ENCODE measurements around the gene TYW1.
"Not testable (repeated sequence)": the region's sequence is repeated elsewhere in the genome, so short reads cannot be mapped to it uniquely, and the experiment has no call there.

TYW1 gene

DNA sequence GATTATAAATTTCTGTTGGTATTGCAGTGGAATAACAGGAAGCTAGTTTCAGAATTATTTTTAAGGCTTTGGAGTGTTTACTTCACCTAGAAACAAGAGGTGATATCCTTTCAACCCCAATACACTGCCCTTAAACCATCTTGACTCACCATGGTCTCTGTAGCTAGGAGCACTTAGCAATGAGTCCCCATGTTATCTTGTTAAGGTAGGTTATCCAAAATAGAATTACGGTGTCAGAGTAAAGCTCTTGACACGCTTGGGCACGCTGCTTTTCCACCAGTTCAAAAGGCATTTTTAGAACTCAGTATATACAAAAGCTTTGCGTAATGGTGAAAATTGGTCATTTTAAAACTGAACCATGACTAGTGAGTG lies 46.9 kb downstream of the TYW1 start:
- H3K27me3 ChIP-seq (replicated peaks; ENCODE audit: control insufficient read depth, insufficient read depth, low read length, poor library complexity, severe bottlenecking); H3K27ac ChIP-seq (ENCODE audit: insufficient read depth, low read length, poor library complexity, severe bottlenecking); H3K4me3 ChIP-seq (ENCODE audit: insufficient read depth, low read depth, low read length, poor library complexity, severe bottlenecking); H3K9me3 ChIP-seq (ENCODE audit: control insufficient read depth, low read length); H3K4me1 ChIP-seq (ENCODE audit: control insufficient read depth, insufficient read depth, low read length, poor library complexity, severe bottlenecking); DNase-seq; H3K36me3 ChIP-seq (ENCODE audit: control insufficient read depth, insufficient read depth, low read length): not testable (repeated sequence)

DNA sequence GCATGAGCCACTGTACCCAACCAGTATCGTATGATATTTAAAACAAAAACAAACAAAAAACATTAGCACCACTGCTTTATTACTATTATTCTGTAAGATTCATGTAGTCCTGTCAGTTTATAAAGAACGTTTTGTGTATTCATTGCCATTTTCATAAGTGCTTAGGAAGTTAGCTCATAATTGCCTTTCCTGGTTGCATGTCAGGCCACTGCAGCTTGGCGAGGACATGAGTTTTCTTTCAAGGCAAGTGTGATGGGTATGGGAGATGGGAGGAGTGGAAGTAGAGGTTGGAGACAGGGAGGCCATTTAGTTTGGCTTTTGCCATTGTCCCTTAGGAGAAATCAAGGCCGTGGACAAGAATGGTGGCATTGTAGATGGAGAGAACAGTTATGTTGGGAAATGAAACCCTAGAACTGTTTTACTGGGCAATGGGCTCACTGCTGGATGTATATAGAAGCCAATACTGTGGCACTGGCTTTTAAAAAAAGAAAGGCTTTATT lies 48.9 kb downstream of the TYW1 start:
- Histone ChIP-seq H3K27ac (ENCODE audit: insufficient read depth, low read length, poor library complexity, severe bottlenecking) (no peak overlapping the region), H3K4me3 (ENCODE audit: insufficient read depth, low read depth, low read length, poor library complexity, severe bottlenecking) (no peak overlapping the region), H3K27me3 (replicated peaks; ENCODE audit: control insufficient read depth, insufficient read depth, low read length, poor library complexity, severe bottlenecking) (no peaks in the 10 kb centered on the region), H3K4me1 (ENCODE audit: control insufficient read depth, insufficient read depth, low read length, poor library complexity, severe bottlenecking) (no peaks in the 10 kb centered on the region), H3K9me3 (ENCODE audit: control insufficient read depth, low read length) (no peaks in the 10 kb centered on the region), H3K36me3 (ENCODE audit: control insufficient read depth, insufficient read depth, low read length) (no peaks in the 10 kb centered on the region)
- DNase-seq, result no peak

DNA sequence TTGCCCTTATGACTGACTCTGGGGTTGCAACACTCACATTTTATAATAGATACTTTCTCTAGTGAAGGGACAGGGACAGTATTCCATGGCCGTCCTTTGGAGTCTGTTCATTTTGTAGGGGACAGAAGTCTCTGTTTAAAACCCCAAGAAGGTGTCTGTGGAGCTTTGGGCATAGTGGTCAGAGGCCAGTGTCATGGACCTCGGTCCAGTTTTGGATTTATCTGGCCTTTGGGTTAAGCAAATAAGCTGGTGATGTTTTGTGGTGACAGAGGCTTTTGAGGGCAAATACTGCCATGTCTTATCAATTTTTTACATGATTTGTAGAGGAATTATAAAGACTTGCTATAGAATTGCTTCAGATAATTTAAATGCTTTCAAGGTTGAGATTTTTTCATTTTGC lies 50.2 kb downstream of the TYW1 start:
- not testable (repeated sequence) for H3K36me3 ChIP-seq (ENCODE audit: control insufficient read depth, insufficient read depth, low read length); H3K4me3 ChIP-seq (ENCODE audit: insufficient read depth, low read depth, low read length, poor library complexity, severe bottlenecking); H3K27me3 ChIP-seq (replicated peaks; ENCODE audit: control insufficient read depth, insufficient read depth, low read length, poor library complexity, severe bottlenecking); DNase-seq; H3K27ac ChIP-seq (ENCODE audit: insufficient read depth, low read length, poor library complexity, severe bottlenecking); H3K4me1 ChIP-seq (ENCODE audit: control insufficient read depth, insufficient read depth, low read length, poor library complexity, severe bottlenecking); H3K9me3 ChIP-seq (ENCODE audit: control insufficient read depth, low read length)

DNA sequence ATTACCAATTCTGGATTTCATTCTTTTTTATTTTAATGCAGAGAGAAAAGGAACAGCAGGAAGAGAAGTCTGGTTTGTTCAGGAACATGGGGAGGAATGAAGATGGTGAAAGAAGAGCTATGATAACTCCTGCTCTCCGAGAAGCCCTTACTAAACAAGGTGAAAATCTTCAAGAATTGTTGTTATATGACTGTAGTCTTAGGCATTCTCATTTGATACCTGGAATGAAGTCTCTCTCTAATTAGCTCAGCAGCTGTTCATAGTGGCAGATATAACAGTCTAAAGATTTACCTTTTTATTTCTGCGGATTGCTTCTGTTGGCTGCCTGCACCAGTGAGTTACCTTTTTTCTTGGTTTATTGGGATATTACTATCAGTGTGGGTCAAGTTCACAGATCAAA lies 53.3 kb downstream of the TYW1 start:
- H3K27ac ChIP-seq (ENCODE audit: insufficient read depth, low read length, poor library complexity, severe bottlenecking); H3K4me3 ChIP-seq (ENCODE audit: insufficient read depth, low read depth, low read length, poor library complexity, severe bottlenecking); H3K27me3 ChIP-seq (replicated peaks; ENCODE audit: control insufficient read depth, insufficient read depth, low read length, poor library complexity, severe bottlenecking); H3K9me3 ChIP-seq (ENCODE audit: control insufficient read depth, low read length); H3K4me1 ChIP-seq (ENCODE audit: control insufficient read depth, insufficient read depth, low read length, poor library complexity, severe bottlenecking); DNase-seq: not testable (repeated sequence)
- peaks cover 12% of the 10 kb centered on the region for H3K36me3 ChIP-seq (ENCODE audit: control insufficient read depth, insufficient read depth, low read length)

DNA sequence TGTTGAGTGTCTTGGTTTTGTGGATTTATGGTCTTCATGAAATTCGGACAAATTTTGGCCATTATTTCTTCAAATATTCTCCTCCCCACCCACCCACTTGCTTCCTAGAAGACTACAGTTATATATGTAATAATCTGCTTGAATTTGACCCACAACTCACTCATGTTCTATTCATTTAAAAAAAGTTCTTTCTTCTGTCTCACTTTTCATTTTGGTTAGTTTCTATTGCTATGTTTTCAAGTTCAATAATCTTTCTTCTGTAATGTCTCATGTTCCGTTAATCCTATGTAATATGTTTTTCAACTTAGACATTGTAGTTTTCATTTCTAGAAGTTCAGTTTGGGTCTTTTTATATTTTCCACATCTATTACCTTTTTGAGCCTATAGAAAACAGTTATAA lies 55.5 kb downstream of the TYW1 start:
- peaks cover 12% of the 10 kb centered on the region for H3K36me3 ChIP-seq (ENCODE audit: control insufficient read depth, insufficient read depth, low read length)
- not testable (repeated sequence) for H3K9me3 ChIP-seq (ENCODE audit: control insufficient read depth, low read length); H3K27ac ChIP-seq (ENCODE audit: insufficient read depth, low read length, poor library complexity, severe bottlenecking); H3K4me1 ChIP-seq (ENCODE audit: control insufficient read depth, insufficient read depth, low read length, poor library complexity, severe bottlenecking); DNase-seq; H3K27me3 ChIP-seq (replicated peaks; ENCODE audit: control insufficient read depth, insufficient read depth, low read length, poor library complexity, severe bottlenecking); H3K4me3 ChIP-seq (ENCODE audit: insufficient read depth, low read depth, low read length, poor library complexity, severe bottlenecking)

DNA sequence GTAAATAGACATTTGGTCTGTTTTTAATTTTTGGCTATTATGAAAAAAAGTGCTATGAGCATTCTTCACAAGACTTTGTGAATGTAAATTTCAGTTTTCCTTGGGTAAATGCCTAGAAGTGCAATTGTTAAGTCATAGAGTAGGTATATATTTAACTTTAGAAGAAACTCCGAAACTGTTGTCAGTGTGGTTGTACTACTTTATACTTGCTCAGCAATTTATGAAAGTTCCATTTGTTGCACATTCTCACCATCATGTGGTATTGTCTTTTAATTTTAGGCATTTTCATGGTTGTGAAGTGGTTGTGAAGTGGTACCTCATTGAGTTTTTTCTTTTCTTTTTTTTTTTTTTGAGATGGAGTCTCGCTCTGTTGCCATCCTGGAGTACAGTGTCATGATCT lies 60.0 kb downstream of the TYW1 start:
- Histone ChIP-seq H3K36me3 (ENCODE audit: control insufficient read depth, insufficient read depth, low read length) (peaks cover 5% of the 10 kb centered on the region), H3K4me3 (ENCODE audit: insufficient read depth, low read depth, low read length, poor library complexity, severe bottlenecking) (no peak overlapping the region)
- DNase-seq, result no peak

DNA sequence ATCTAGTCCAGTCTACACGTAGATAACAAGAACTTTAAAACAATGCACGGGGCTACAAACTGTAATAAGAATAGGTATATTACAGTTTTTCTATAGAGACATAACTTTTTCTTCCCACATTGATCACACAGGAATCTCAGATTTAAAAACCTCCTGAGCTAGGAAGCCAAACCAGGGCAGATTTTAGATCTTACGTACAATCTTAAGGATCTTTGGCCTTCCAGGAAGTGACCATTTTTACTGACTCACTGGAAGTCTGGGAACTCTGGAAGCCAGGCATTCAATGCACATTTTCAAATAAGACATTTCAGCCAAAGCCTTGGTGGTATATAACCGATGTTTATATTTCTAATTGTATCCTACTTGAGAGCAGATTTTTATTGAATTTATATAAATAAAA lies 64.7 kb downstream of the TYW1 start:
- H3K27ac ChIP-seq (ENCODE audit: insufficient read depth, low read length, poor library complexity, severe bottlenecking); H3K9me3 ChIP-seq (ENCODE audit: control insufficient read depth, low read length); H3K4me3 ChIP-seq (ENCODE audit: insufficient read depth, low read depth, low read length, poor library complexity, severe bottlenecking); H3K4me1 ChIP-seq (ENCODE audit: control insufficient read depth, insufficient read depth, low read length, poor library complexity, severe bottlenecking); DNase-seq; H3K27me3 ChIP-seq (replicated peaks; ENCODE audit: control insufficient read depth, insufficient read depth, low read length, poor library complexity, severe bottlenecking); H3K36me3 ChIP-seq (ENCODE audit: control insufficient read depth, insufficient read depth, low read length): not testable (repeated sequence)

More for the DNA sequence above, 60.0 kb downstream of the TYW1 start:
- no peaks in the 10 kb centered on the region for H3K27me3 ChIP-seq (replicated peaks; ENCODE audit: control insufficient read depth, insufficient read depth, low read length, poor library complexity, severe bottlenecking)
- no peak overlapping the region for H3K27ac ChIP-seq (ENCODE audit: insufficient read depth, low read length, poor library complexity, severe bottlenecking)
- H3K4me1 ChIP-seq (ENCODE audit: control insufficient read depth, insufficient read depth, low read length, poor library complexity, severe bottlenecking), result no peaks in the 10 kb centered on the region
- no peaks in the 10 kb centered on the region for H3K9me3 ChIP-seq (ENCODE audit: control insufficient read depth, low read length)

DNA sequence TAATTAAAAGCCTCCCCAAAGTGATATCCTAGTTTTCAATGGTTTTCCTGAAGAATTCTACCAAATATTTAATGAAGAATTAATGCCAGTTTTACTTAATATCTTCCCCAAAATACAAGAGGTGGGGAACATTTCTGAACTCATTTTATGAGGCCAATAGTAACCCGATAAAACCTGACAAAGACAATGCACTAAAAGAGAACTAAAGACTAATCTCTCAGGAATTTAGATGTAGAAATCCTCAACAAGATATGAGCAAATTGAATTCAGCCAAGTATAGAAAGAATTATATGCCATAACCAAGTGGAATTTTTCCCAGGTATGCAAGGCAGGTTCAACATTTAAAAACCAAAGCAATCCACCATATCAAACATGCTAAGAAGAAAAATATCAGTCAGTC lies 66.2 kb downstream of the TYW1 start:
- not testable (repeated sequence) for H3K4me1 ChIP-seq (ENCODE audit: control insufficient read depth, insufficient read depth, low read length, poor library complexity, severe bottlenecking); H3K27ac ChIP-seq (ENCODE audit: insufficient read depth, low read length, poor library complexity, severe bottlenecking); H3K9me3 ChIP-seq (ENCODE audit: control insufficient read depth, low read length); H3K4me3 ChIP-seq (ENCODE audit: insufficient read depth, low read depth, low read length, poor library complexity, severe bottlenecking); DNase-seq; H3K36me3 ChIP-seq (ENCODE audit: control insufficient read depth, insufficient read depth, low read length); H3K27me3 ChIP-seq (replicated peaks; ENCODE audit: control insufficient read depth, insufficient read depth, low read length, poor library complexity, severe bottlenecking)

DNA sequence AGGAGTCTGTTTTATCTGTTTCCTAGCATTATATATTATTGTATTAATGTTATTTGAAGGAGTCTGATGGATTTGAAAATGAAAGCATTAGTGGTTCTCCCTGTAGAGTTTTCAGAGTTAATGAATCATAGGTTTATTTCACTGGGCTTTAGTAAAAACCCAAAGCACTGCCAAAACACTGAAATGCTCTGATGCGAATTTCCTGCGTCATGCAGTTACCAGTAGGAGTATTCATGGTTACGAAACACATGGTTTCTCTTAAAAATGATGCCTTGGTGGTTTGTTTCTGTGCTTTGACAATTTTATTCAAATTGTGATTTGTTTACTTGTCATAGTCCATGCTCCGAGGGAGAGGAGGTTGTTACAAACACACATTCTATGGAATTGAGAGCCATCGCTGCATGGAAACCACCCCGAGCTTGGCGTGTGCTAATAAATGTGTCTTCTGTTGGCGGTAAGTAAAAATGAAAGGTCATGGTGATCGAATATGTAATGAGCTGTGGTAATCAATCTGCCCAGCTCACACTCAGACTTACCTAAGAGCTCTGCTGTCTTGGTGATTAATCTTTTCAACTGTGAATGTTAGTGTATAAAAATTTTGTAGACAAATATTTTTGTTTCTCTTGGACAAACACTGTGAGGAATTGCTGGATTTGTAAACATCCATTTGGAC lies 70.5 kb downstream of the TYW1 start:
- H3K9me3 ChIP-seq (ENCODE audit: control insufficient read depth, low read length); H3K27me3 ChIP-seq (replicated peaks; ENCODE audit: control insufficient read depth, insufficient read depth, low read length, poor library complexity, severe bottlenecking); H3K27ac ChIP-seq (ENCODE audit: insufficient read depth, low read length, poor library complexity, severe bottlenecking); H3K4me3 ChIP-seq (ENCODE audit: insufficient read depth, low read depth, low read length, poor library complexity, severe bottlenecking); DNase-seq; H3K4me1 ChIP-seq (ENCODE audit: control insufficient read depth, insufficient read depth, low read length, poor library complexity, severe bottlenecking): not testable (repeated sequence)
- H3K36me3 ChIP-seq (ENCODE audit: control insufficient read depth, insufficient read depth, low read length), result peaks cover 13% of the 10 kb centered on the region

DNA sequence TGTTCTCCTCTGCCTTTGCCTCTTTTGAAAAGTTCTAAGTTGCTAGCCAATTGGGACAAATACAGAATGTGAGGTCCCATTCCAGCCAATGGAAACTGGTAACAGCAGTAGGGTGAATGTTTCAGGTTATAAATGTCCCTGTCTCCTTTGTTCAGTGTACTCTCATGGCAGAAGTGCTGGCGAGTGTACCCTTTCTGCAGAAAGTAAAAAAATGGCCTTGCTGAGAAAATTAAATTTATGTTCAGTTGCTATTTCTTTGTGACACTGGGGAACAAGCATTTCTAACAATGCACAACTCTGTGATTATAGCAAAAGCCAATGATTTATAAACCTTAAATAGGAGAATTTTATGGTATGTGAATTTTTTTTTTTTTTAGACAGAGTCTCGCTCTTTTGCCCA lies 79.5 kb downstream of the TYW1 start:
- not testable (repeated sequence) for H3K27me3 ChIP-seq (replicated peaks; ENCODE audit: control insufficient read depth, insufficient read depth, low read length, poor library complexity, severe bottlenecking); H3K36me3 ChIP-seq (ENCODE audit: control insufficient read depth, insufficient read depth, low read length); H3K27ac ChIP-seq (ENCODE audit: insufficient read depth, low read length, poor library complexity, severe bottlenecking); H3K4me3 ChIP-seq (ENCODE audit: insufficient read depth, low read depth, low read length, poor library complexity, severe bottlenecking); H3K9me3 ChIP-seq (ENCODE audit: control insufficient read depth, low read length); DNase-seq; H3K4me1 ChIP-seq (ENCODE audit: control insufficient read depth, insufficient read depth, low read length, poor library complexity, severe bottlenecking)
